Endothelial cell of umbilical vein (primary cell): ENCODE measurements around the gene RHEX.

Experiments
- CTCF ChIP-seq, 2 donors: IDR thresholded peaks; 1 replicate in 1 of 2; 2 replicates in 1 of 2; pipeline ENCODE4 v1.5.1; 2011; ENCODE audit warnings: low read length in 2 of 2, mild to moderate bottlenecking in 2 of 2, moderate library complexity in 2 of 2, control low read depth in 1 of 2, inconsistent platforms in 1 of 2, low read depth in 1 of 2; ENCODE audit not compliant: insufficient read depth in 1 of 2; ENCODE audit errors: extremely low read depth in 1 of 2
- EZH2 ChIP-seq: IDR thresholded peaks from 2 replicates; pipeline ENCODE4 v1.6.1; 2012; ENCODE audit warnings: borderline replicate concordance, low read depth, mild to moderate bottlenecking, moderate library complexity, low read length, inconsistent platforms; ENCODE audit not compliant: severe bottlenecking
- FOS ChIP-seq: IDR thresholded peaks from 2 replicates; pipeline ENCODE4 v1.6.1; 2011; ENCODE audit warnings: mild to moderate bottlenecking, low read length, moderate library complexity, borderline replicate concordance; ENCODE audit not compliant: insufficient read depth
- GATA2 ChIP-seq: IDR thresholded peaks from 2 replicates; pipeline ENCODE4 v1.7.0; 2011; ENCODE audit warnings: low read depth, mild to moderate bottlenecking, moderate library complexity, mixed read lengths, low read length; ENCODE audit not compliant: insufficient read length, insufficient read depth
- MAX ChIP-seq: IDR thresholded peaks from 2 replicates; pipeline ENCODE4 v1.6.1; 2011; ENCODE audit not compliant: insufficient read depth, insufficient read length
- MYC ChIP-seq: IDR thresholded peaks from one replicate; pipeline ENCODE4 v1.6.1; 2011; ENCODE audit warnings: mild to moderate bottlenecking, low read depth, low read length
- POLR2A ChIP-seq: IDR thresholded peaks from 2 replicates; pipeline ENCODE4 v1.6.1; 2012; ENCODE audit warnings: low read depth, mild to moderate bottlenecking, control low read depth, low read length
- POLR2AphosphoS5 ChIP-seq: IDR thresholded peaks from 2 replicates; pipeline ENCODE4 v1.6.1; 2012; ENCODE audit warnings: low read depth, mild to moderate bottlenecking, control low read depth, low read length, moderate library complexity; ENCODE audit not compliant: insufficient read depth

GRCh38 chr1:206105464-206105995, 52.6 kb downstream of the RHEX start:
- TF ChIP-seq EZH2, result no peak
- TF ChIP-seq CTCF (IDR thresholded peaks at IDR 0.05; ENCODE audit: extremely low read depth in 1 of 2, insufficient read depth in 1 of 2, low read depth in 1 of 2, low read length in 2 of 2), result no peak
- no peak for TF ChIP-seq POLR2A
- no peak for TF ChIP-seq MAX
- TF ChIP-seq FOS, result no peak
- TF ChIP-seq MYC, result no peak
- no peak for TF ChIP-seq POLR2AphosphoS5
- no peak for TF ChIP-seq GATA2
